Urinary bladder (tissue), 4 donors: ENCODE measurements around the gene SRSF2. TPM values are rescaled to one million over a fixed set of nuclear protein-coding genes. Genes with fewer than 3 reads are reported as not detected.

Source experiments
- DNase-seq: peaks from one replicate; pipeline ENCODE4 v3.0.0-alpha.2; 2015; ENCODE audit errors: extremely low spot score
- H3K27ac ChIP-seq: one replicate; pipeline ENCODE4 v1.5.1; 2013; ENCODE audit warnings: low read depth, mild to moderate bottlenecking, moderate library complexity
- H3K36me3 ChIP-seq: one replicate; pipeline ENCODE4 v1.6.1; 2013; ENCODE audit warnings: mild to moderate bottlenecking, moderate library complexity; ENCODE audit not compliant: insufficient read depth
- H3K4me1 ChIP-seq: one replicate; pipeline ENCODE4 v1.6.1; 2013; ENCODE audit warnings: mild to moderate bottlenecking, moderate library complexity; ENCODE audit not compliant: insufficient read depth
- H3K4me3 ChIP-seq: one replicate; pipeline ENCODE4 v1.5.1; 2013; ENCODE audit warnings: low read depth, low read length
- WGBS: extraction: QIAGEN DNeasy Blood & Tissue Kit; methylation state at CpG from one replicate; pipeline ENCODE4 v1.1.7; 2013; 5-methylcytosine and 5-hydroxymethylcytosine counted together
- polyA plus RNA-seq: library from polyadenylated mRNA; stranded (reverse); fragments of 200-250 nt; gene quantifications from one replicate; pipeline ENCODE4 v1.2.3, GENCODE V29; 2013
- total RNA-seq: library from RNA; depleted of rRNA; stranded (reverse); fragments of >200 nt; gene quantifications from one replicate; pipeline ENCODE4 v1.2.3, GENCODE V29; 2014
- donor health status: healthy with polysubstance abuse.
- donor health status: healthy.

The SRSF2 gene
- total and polyA plus RNA-seq, 2 donors = 134 to 148 TPM

GRCh38 chr17:76696763-76697701 lies 40.1 kb downstream of the SRSF2 start:
- no peak for DNase-seq
- WGBS = 69% methylated on average over 25 of the region's 25 CpGs
- Histone ChIP-seq H3K4me3 (no peak overlapping the region), H3K4me1 (peaks cover 3% of the 10 kb centered on the region), H3K36me3 (no peaks in the 10 kb centered on the region), H3K27ac (no peak overlapping the region)

DNA sequence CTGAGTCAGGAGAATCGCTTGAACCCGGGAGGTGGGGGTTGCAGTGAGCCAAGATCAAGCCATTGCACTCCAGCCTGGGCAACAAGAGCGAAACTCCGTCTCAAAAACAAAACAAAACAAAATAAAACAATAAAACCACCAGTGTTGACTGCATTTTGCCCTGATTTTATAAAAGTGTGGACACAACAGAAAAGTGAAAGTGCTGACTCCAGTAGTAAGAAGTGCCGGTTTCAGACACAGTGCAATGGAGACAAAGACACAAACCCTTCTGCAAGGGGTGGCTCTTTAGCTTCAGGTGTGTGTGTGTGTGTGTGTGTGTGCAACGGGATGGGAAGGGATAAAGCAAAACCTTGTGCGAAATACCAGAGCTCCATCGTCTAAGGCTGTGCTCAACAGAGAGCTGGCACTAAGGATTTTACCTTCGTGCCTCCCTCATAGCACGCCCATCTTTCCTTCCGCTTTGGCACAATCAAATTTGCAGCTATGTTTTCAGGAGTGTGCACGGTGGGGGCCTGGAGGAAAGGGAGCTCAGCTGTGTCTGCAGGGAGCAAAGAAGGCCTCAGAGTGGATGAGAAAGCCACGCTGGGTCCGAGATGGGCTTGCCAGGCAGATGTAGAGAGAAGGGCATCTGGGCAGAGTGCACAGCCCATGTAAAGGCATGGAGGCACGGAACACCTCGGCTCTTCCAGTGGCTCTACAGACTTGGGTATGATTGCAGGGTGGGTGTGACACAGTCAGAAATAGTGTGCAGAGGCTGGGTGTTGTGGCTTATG lies 41.9 kb downstream of the SRSF2 start:
- H3K4me3 ChIP-seq = no peak overlapping the region
- H3K4me1 ChIP-seq = peaks cover 3% of the 10 kb centered on the region

DNA sequence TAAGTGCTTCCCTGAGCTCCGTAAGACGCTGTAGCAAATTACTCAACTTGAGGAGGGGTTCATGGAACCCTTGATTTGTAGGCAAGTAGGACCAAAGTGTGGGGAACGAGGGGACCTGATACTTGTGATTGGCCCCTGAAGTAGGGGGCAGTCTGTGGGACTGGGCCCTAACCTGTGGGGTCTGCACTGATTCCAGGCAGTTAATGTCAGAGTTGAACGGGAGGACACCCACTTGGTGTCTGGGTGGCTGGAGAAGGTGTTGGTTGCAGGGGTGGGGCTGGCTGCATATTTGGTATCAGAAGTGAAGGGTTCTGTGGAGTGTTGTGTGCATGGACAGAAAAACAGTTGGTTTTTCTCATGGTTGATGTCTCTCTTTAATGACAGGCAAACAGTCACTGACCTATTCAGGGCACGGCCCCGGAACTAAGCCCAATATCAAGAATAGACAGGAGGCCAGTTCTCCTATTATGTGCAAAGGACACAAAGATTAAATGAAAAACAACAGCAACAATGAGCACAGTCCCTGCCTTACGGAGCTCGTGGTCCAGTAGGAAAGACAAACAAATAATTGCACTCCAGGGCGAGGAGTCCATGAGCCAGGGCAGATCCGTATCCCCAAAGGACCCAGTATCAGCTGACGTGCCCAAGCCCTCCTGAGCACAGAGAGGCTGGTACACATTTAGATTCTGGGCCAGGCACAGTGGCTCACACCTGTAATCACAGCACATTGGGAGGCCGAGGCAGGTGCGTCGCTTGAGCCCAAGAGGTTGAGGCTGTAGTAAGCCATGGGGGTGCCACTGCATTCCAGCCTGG lies 45.5 kb downstream of the SRSF2 start:
- Histone ChIP-seq H3K27ac (no peak overlapping the region), H3K4me1 (no peaks in the 10 kb centered on the region), H3K4me3 (no peak overlapping the region), H3K36me3 (no peaks in the 10 kb centered on the region)
- 78% methylated on average over 14 of the region's 14 CpGs for WGBS
- DNase-seq = no peak

More for the DNA sequence above, 41.9 kb downstream of the SRSF2 start:
- H3K36me3 ChIP-seq = no peaks in the 10 kb centered on the region
- 58% methylated on average over 16 of the region's 16 CpGs for WGBS
- no peak overlapping the region for H3K27ac ChIP-seq
- no peak for DNase-seq

GRCh38 chr17:76690596-76691280 lies 46.4 kb downstream of the SRSF2 start:
- no peaks in the 10 kb centered on the region for H3K36me3 ChIP-seq
- H3K4me1 ChIP-seq = no peaks in the 10 kb centered on the region
- 78% methylated on average over 13 of the region's 13 CpGs for WGBS
- no peak overlapping the region for H3K4me3 ChIP-seq
- no peak for DNase-seq
- H3K27ac ChIP-seq = no peak overlapping the region

- 63% methylated on average over 11 of the region's 11 CpGs for WGBS
Observed at GRCh38 chr17:76689859-76690258, 47.3 kb downstream of the SRSF2 start.

GRCh38 chr17:76688165-76688622 lies 48.9 kb downstream of the SRSF2 start:
- Histone ChIP-seq H3K4me1 (no peaks in the 10 kb centered on the region), H3K4me3 (no peak overlapping the region), H3K36me3 (no peaks in the 10 kb centered on the region), H3K27ac (peak overlapping the region; percentile 68)
- DNase-seq = no peak
- 34% methylated on average over 11 of the region's 11 CpGs for WGBS

More at GRCh38 chr17:76689859-76690258, 47.3 kb downstream of the SRSF2 start:
- H3K36me3 ChIP-seq = no peaks in the 10 kb centered on the region
- no peak for DNase-seq
- H3K4me3 ChIP-seq = no peak overlapping the region
- no peaks in the 10 kb centered on the region for H3K4me1 ChIP-seq
- no peak overlapping the region for H3K27ac ChIP-seq

DNA sequence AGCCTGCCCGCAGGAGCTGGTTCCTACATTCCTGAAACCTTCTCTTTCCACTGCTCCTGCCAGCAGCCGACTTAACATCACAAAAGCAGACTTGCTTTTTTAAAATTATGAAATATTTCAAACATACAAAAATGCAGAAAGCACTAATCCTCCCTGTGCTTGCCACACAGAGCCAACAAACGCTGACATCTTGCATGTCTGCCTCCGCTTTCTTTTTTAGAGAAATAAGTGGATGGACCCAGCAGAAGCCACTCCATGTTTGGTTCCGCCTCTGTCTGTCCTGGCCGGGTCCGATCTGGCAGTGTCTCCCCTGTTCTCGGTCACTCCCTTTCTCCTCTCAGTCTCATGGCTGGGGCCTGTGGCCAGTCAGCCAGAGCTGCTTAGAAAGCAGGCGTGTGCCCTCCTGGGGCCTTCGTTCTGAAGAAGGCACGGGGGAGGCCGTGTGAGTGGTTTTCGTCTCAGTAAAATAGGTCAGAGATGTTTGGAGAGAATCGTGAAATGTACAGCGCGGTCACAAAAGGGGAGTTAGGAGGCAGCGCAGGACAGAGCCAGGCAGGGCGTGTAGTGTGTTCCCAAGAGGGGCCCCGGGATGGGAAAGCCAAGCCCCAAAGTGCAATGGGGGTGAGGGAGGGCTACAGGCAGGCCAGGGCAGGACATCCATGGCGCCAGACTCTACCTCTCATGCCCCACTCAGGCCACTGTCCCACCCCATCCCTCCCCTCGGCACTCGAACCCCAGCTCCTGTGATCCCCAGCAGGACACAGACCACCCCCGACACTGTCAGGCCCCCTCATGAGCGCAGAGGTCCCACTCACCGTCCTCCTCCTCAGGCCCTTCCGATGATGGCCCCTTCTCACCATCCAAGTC lies 49.6 kb downstream of the SRSF2 start:
- WGBS = 38% methylated on average over 26 of the region's 26 CpGs
- H3K4me3 ChIP-seq = no peak overlapping the region
- peak overlapping the region; percentile 68 for H3K27ac ChIP-seq
- DNase-seq = no peak
- no peaks in the 10 kb centered on the region for H3K36me3 ChIP-seq
- no peaks in the 10 kb centered on the region for H3K4me1 ChIP-seq

DNA sequence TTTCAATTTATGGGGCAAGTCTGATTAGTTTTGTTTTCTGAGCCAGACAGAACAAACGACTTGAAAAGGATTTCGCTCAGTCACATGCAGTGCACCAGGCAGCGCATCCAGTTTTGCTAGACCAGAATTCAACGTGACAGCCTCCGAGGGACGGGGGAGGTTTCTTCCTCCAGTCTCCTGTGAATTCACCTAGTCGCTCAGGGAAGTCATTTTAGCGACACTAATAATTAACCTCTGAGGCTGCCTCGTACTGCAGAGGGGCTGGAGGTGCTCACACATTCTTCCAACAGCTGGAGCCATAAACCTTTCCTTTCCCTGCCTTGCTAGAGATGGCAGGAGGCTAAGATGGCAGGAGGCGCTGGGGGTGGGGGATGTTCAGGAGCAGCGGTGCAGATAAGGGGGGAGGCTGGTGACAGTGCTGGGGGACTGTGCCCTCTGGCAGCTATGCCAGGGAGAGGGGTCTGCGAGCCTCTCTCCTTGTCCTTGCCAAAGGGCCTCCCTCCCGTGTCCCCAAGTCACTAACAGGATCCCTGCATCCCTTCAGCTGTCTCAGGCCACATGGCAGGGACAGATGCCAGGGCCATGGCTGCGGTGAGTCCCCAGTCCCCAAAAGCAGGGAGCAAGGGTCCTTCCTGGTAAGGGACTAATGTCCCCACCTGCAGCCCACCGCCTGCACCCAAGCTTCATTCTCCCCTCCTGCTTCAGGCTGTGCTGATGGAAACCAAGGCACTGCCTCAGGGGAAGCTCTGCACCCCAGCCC lies 50.4 kb downstream of the SRSF2 start:
- no peaks in the 10 kb centered on the region for H3K4me1 ChIP-seq
- peak overlapping the region; percentile 42 for H3K27ac ChIP-seq
- no peak for DNase-seq
- no peaks in the 10 kb centered on the region for H3K36me3 ChIP-seq
- 67% methylated on average over 15 of the region's 15 CpGs for WGBS
- H3K4me3 ChIP-seq = no peak overlapping the region

GRCh38 chr17:76685846-76686245 lies 51.3 kb downstream of the SRSF2 start:
- no peaks in the 10 kb centered on the region for H3K4me1 ChIP-seq
- 74% methylated on average over 8 of the region's 8 CpGs for WGBS
- H3K4me3 ChIP-seq = no peak overlapping the region
- H3K36me3 ChIP-seq = no peaks in the 10 kb centered on the region
- no peak overlapping the region for H3K27ac ChIP-seq
- no peak for DNase-seq

DNA sequence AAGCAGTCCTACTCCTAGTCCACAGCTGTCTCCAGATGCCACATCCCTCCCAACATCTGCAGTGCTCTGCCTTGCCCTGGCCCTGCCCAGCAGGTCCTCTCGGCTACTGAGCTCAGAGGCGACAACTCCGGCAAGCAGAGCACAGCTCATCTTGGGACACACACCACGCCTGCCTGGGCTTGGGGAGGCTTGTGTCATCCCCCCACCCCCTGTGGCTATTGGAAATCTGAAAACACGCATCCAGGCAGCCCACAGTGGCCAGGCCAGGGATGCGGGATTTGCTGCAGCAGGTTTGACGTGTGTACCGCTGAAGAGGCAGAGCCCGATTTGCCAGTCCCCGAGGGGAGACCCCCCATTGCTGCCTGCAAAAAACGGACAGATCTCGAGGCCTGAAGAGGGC lies 51.8 kb downstream of the SRSF2 start:
- Histone ChIP-seq H3K36me3 (no peaks in the 10 kb centered on the region), H3K27ac (no peak overlapping the region), H3K4me3 (no peak overlapping the region), H3K4me1 (no peaks in the 10 kb centered on the region)
- 86% methylated on average over 12 of the region's 12 CpGs for WGBS
- no peak for DNase-seq

DNA sequence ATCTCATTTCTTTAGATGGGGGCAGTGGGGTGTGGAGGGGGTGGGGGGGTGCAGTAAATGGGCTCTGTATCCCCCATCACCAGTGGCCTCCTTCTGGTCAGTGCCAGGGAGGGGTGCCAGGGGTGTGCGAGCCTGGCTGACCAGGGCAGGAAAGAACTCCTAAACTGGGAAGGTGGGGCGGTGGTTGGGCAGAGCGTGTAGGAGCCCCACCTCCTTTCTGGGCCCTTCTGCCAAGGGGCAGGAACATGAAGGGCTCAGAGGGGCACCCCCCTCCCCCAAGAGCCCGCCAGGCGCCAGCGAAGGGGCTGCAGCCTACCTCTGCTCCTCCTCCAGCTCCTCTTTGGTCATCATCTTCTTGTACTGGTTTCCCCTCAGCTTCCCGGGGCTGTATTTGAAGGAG lies 52.4 kb downstream of the SRSF2 start:
- Histone ChIP-seq H3K4me3 (no peak overlapping the region), H3K4me1 (no peaks in the 10 kb centered on the region), H3K36me3 (no peaks in the 10 kb centered on the region), H3K27ac (no peak overlapping the region)
- DNase-seq = no peak
- WGBS = 83% methylated on average over 7 of the region's 7 CpGs
